HepG2 (cell line): Measurements from ENCODE around the gene MTHFD1. TPM values are rescaled to one million over a fixed set of nuclear protein-coding genes. Genes with fewer than 3 reads are reported as not detected.

Experiments used
- DNMT1 ChIP-seq: sonication (generic); formaldehyde crosslinking; IDR thresholded peaks from 2 replicates; pipeline ENCODE4 v1.5.1; 2020; ENCODE audit warnings: mild to moderate bottlenecking, missing genetic modification reagents
- FOXP4 ChIP-seq: sonication (generic); formaldehyde crosslinking; IDR thresholded peaks from 2 replicates; pipeline ENCODE4 v1.4.0; 2020; ENCODE audit warnings: missing genetic modification reagents
- GFI1 ChIP-seq: sonication (generic); formaldehyde crosslinking; IDR thresholded peaks from 2 replicates; pipeline ENCODE4 v1.5.0; 2020; ENCODE audit warnings: missing genetic modification reagents, mild to moderate bottlenecking, borderline replicate concordance
- HDAC1 ChIP-seq: sonication (generic); formaldehyde crosslinking; IDR thresholded peaks from 2 replicates; pipeline ENCODE4 v1.5.1; 2020; ENCODE audit warnings: mild to moderate bottlenecking, missing genetic modification reagents
- LCORL ChIP-seq, 2 experiments: fragments of 450-650 bp in 1 of 2; sonication (generic) in 1 of 2; formaldehyde crosslinking in 1 of 2; IDR thresholded peaks; 2 replicates each; pipeline versions ENCODE4 v1.5.0 to v1.6.1; 2017 to 2020; ENCODE audit warnings: antibody characterized with exemption in 1 of 2, missing genetic modification reagents in 1 of 2
- PAXIP1 ChIP-seq: sonication (generic); formaldehyde crosslinking; conservative IDR thresholded peaks from 2 replicates; pipeline ENCODE4 v1.4.0; 2020; ENCODE audit warnings: mild to moderate bottlenecking, missing genetic modification reagents, moderate library complexity
- RARA ChIP-seq: IDR thresholded peaks from 2 replicates; pipeline ENCODE4 v1.6.1; 2016; ENCODE audit warnings: missing genetic modification reagents, missing compliant biosample characterization
- RXRB ChIP-seq: IDR thresholded peaks from 2 replicates; pipeline ENCODE4 v1.6.1; 2016; ENCODE audit warnings: borderline replicate concordance, missing genetic modification reagents, missing compliant biosample characterization
- TEAD3 ChIP-seq: optimal IDR thresholded peaks from 2 replicates; pipeline ENCODE3; 2016; ENCODE audit warnings: borderline replicate concordance
- TEF ChIP-seq: sonication (generic); formaldehyde crosslinking; IDR thresholded peaks from 2 replicates; pipeline ENCODE4 v1.5.0; 2020; ENCODE audit warnings: missing genetic modification reagents
- YY1 ChIP-seq: IDR thresholded peaks from 2 replicates; pipeline ENCODE4 v1.6.1; 2011; ENCODE audit warnings: low read length, low read depth, moderate library complexity, mild to moderate bottlenecking; ENCODE audit not compliant: insufficient read depth, insufficient replicate concordance
- ZNF512B ChIP-seq: sonication (generic); formaldehyde crosslinking; IDR thresholded peaks from 2 replicates; pipeline ENCODE4 v1.5.1; 2020; ENCODE audit warnings: missing genetic modification reagents, mild to moderate bottlenecking, borderline replicate concordance
- ZUFSP ChIP-seq: sonication (generic); formaldehyde crosslinking; IDR thresholded peaks from 2 replicates; pipeline ENCODE4 v1.9.0; 2021; ENCODE audit warnings: missing genetic modification reagents, mild to moderate bottlenecking, borderline replicate concordance
- polyA plus RNA-seq, 8 experiments: library from polyadenylated mRNA; depleted of rRNA in 3 of 8; stranded (reverse) in 7 of 8; unstranded in 1 of 8; fragments of >200 nt; fragmentation: Illumina TruSeq in 4 of 8; extraction: Trizol in 4 of 8; gene quantifications; 2 replicates each; pipeline versions ENCODE4 v1.2.1 to v1.2.3, GENCODE V29; 2011 to 2016; ENCODE audit warnings: low read depth in 4 of 8, missing spikeins in 1 of 8, mixed read lengths in 1 of 8; ENCODE audit not compliant: insufficient read depth in 1 of 8
- total RNA-seq, 5 experiments: library from RNA; depleted of rRNA; stranded (reverse); fragments of >200 nt; fragmentation: Illumina TruSeq; extraction: Trizol; gene quantifications; 2 replicates each; pipeline ENCODE4 v1.2.3, GENCODE V29; 2016; ENCODE audit warnings: low read depth in 1 of 5

MTHFD1 gene
- total and polyA plus RNA-seq, 2 of the 13 experiments (the other 11 are each of a cell fraction or from before 2014, with no cell fraction given): 31.0 to 106 TPM

GRCh38 chr14:64501411-64502171 is 113.4 kb downstream of the MTHFD1 start (continued):
- TF ChIP-seq PAXIP1 (CRISPR knock-in tag): peak; percentile 35; the same call in 1 of the 2 replicates
- TF ChIP-seq TEAD3: peak; percentile 57
- no peak for TF ChIP-seq HDAC1 (CRISPR knock-in tag)
- TF ChIP-seq ZUFSP (CRISPR knock-in tag): no peak
- TF ChIP-seq RARA (CRISPR knock-in tag): peak; percentile 17; the same call in 1 of the 2 replicates
- TF ChIP-seq YY1: no peak
- TF ChIP-seq TEF (CRISPR knock-in tag): peak; percentile 94
- no peak for TF ChIP-seq DNMT1 (CRISPR knock-in tag)
- TF ChIP-seq RXRB (CRISPR knock-in tag): peak; percentile 23; the same call in 1 of the 2 replicates
- no peak for TF ChIP-seq ZNF512B (CRISPR knock-in tag)
- 0 out of 2 replicates have a peak, but pooled peaks have one; percentile 20 for TF ChIP-seq FOXP4 (CRISPR knock-in tag)
- peak; percentile 96 for TF ChIP-seq GFI1 (CRISPR knock-in tag)
- no peak for TF ChIP-seq LCORL (IDR thresholded peaks at IDR 0.05)
- peak; percentile 50; the same call in 1 of the 2 replicates for TF ChIP-seq LCORL (CRISPR knock-in tag; IDR thresholded peaks at IDR 0.05)
